ENCODE results near the gene TNS2. TPM values are rescaled to one million over a fixed set of nuclear protein-coding genes. Genes with fewer than 3 reads are reported as not detected.

Gene TNS2
- total and polyA plus RNA-seq, 9 of the 15 experiments (the other 6 are each of a cell fraction or from before 2014, with no cell fraction given), result 0.28 to 3.1 (median 1.2) TPM; not detected in 1

DNA sequence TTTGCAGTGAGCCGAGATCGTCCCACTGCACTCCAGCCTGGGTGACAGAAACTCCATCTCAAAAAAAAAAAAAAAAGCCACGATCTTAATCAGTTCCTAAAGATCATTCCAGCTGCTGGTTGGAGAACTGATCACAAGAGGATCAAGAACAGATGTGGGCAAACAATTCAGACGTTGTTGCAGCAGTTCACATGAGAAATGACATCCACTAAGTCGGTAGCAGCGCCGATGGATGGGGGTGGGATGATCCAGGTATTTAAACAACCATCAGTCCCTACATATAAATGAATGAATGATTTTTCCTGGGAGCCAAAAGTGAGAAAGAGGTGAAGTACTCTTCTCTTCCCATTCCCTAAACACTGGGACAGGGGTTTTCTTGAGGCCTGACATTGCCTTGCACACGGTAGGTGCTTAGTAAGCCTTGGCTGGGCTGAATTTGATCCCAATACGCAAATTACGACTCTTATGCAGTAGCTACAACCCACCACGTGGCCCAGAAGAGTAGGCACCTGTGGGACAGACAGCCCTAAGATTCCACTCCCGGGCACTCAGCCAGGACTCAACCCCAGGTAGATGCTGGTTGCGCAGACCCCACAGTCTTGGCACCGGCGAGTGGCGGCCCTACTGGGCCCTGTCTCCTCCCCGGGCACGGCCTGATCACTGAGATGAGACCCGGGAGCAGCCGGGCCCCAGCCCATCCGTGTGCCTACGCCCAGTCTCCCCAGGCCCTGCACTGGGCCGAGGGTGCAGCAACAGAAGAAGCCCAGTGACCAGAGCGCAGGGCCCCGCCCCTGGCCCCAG, 28.8 kb downstream of the TNS2 start:
- POLR2A ChIA-PET, result interaction anchor here (0.6 to 2.3 kb wide), 18 partner anchors 13 to 422 kb away, joined by 3 to 12 read pairs (median 3); partner anchors contain the start of genes CSAD, IGFBP6 and TARBP2
- intact Hi-C loops (cut with micrococcal nuclease), result no loop called here
- 10% methylated on average over 19 of the region's 25 CpGs for WGBS (ENCODE audit: insufficient coverage, low coverage, missing lambda C conversion rate)
- peak; percentile 31 for ATAC-seq
- Histone ChIP-seq H3K4me1 (replicated peaks in 1 of 2; ENCODE audit: control insufficient read depth in 2 of 2, insufficient read depth in 2 of 2, low read length in 2 of 2) (peaks cover 5 to 17% of the 10 kb centered on the region in 2 experiments; a peak in 3 of 5 replicates), H4K20me1 (replicated peaks; ENCODE audit: control insufficient read depth, insufficient read depth, low read length) (no peaks in the 10 kb centered on the region), H3K9me3 (replicated peaks; ENCODE audit: control insufficient read depth, insufficient read depth, low read depth, low read length) (no peaks in the 10 kb centered on the region), H3K9ac (ENCODE audit: insufficient read depth in 1 of 2, low read depth in 2 of 2, low read length in 2 of 2) (peak overlapping the region; percentile 75 to 91), H3K4me3 (peak overlapping the region; percentile 58), H3K27me3 (ENCODE audit: control insufficient read depth in 2 of 2, insufficient read depth in 2 of 2, low read length in 2 of 2) (no peaks in the 10 kb centered on the region), H3K79me2 (ENCODE audit: control insufficient read depth, insufficient read depth, low read length) (peaks cover 8% of the 10 kb centered on the region; the same call in 2 of the 3 replicates), H3K27ac (ENCODE audit: extremely low read depth, low read depth, low read length) (peak overlapping the region; percentile 51), H3K36me3 (ENCODE audit: control insufficient read depth, insufficient read depth, low read length) (peaks cover 12% of the 10 kb centered on the region; the same call in 2 of the 3 replicates), H2AFZ (ENCODE audit: low read depth, low read length) (peak overlapping the region; percentile 79), H3K9me1 (ENCODE audit: control insufficient read depth, insufficient read depth, low read length) (no peaks in the 10 kb centered on the region), H3K4me2 (ENCODE audit: insufficient read depth, low read length) (peak overlapping the region; percentile 95)
- CTCF ChIA-PET (ENCODE audit: low intra/inter-chr PET ratio), result no interaction called here
- TSS peak; percentile 52 for BruUV-seq (replicated peaks)
- in situ Hi-C loops (cut with MboI), result no loop called here
- FAIRE-seq, result peak; percentile 69
- DNase-seq (ENCODE audit: extremely low read depth in 1 of 4, low spot score in 3 of 4), result no peak
- peak; percentile 67 for TF ChIP-seq MYC (IDR thresholded peaks at IDR 0.05; ENCODE audit: low read depth, low read length)
- peak; percentile 42; the same call in 1 of the 2 replicates for TF ChIP-seq MYC (CRISPR knock-in tag; IDR thresholded peaks at IDR 0.05; ENCODE audit: borderline replicate concordance, low read depth)
- peak; percentile 81 for TF ChIP-seq ZFX (CRISPR knock-in tag; IDR thresholded peaks at IDR 0.05)
- TF ChIP-seq SAP30 (IDR thresholded peaks at IDR 0.05; ENCODE audit: borderline replicate concordance, insufficient read depth, low read depth, low read length, poor library complexity, severe bottlenecking), result peak; percentile 68
- no peak for TF ChIP-seq HMG20A (CRISPR knock-in tag; conservative IDR thresholded peaks at IDR 0.05)
- peak; percentile 45; the same call in 1 of the 2 replicates for TF ChIP-seq RAD51 (IDR thresholded peaks at IDR 0.05; ENCODE audit: borderline replicate concordance, low read depth)
- TF ChIP-seq NR2F6 (CRISPR knock-in tag; IDR thresholded peaks at IDR 0.05), result no peak
- TF ChIP-seq NFIC (IDR thresholded peaks at IDR 0.05), result peak; percentile 78
- TF ChIP-seq, protein P1, sequence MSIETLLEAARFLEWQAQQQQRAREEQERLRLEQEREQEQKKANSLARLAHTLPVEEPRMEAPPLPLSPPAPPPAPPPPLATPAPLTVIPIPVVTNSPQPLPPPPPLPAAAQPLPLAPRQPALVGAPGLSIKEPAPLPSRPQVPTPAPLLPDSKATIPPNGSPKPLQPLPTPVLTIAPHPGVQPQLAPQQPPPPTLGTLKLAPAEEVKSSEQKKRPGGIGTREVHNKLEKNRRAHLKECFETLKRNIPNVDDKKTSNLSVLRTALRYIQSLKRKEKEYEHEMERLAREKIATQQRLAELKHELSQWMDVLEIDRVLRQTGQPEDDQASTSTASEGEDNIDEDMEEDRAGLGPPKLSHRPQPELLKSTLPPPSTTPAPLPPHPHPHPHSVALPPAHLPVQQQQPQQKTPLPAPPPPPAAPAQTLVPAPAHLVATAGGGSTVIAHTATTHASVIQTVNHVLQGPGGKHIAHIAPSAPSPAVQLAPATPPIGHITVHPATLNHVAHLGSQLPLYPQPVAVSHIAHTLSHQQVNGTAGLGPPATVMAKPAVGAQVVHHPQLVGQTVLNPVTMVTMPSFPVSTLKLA (conservative IDR thresholded peaks at IDR 0.05), result peak; percentile 78 to 85
- TF ChIP-seq ZNF239 (CRISPR knock-in tag; IDR thresholded peaks at IDR 0.05), result no peak
- TF ChIP-seq EP400 (IDR thresholded peaks at IDR 0.05), result peak; percentile 64
- TF ChIP-seq, protein P2, sequence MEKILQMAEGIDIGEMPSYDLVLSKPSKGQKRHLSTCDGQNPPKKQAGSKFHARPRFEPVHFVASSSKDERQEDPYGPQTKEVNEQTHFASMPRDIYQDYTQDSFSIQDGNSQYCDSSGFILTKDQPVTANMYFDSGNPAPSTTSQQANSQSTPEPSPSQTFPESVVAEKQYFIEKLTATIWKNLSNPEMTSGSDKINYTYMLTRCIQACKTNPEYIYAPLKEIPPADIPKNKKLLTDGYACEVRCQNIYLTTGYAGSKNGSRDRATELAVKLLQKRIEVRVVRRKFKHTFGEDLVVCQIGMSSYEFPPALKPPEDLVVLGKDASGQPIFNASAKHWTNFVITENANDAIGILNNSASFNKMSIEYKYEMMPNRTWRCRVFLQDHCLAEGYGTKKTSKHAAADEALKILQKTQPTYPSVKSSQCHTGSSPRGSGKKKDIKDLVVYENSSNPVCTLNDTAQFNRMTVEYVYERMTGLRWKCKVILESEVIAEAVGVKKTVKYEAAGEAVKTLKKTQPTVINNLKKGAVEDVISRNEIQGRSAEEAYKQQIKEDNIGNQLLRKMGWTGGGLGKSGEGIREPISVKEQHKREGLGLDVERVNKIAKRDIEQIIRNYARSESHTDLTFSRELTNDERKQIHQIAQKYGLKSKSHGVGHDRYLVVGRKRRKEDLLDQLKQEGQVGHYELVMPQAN (IDR thresholded peaks at IDR 0.05; ENCODE audit: borderline replicate concordance), result peak; percentile 72; the same call in 1 of the 2 replicates
- TF ChIP-seq PHF8 (IDR thresholded peaks at IDR 0.05; ENCODE audit: borderline replicate concordance, low read length), result peak; percentile 64; the same call in 1 of the 2 replicates
- TF ChIP-seq HDAC1 (IDR thresholded peaks at IDR 0.05), result peak in 1 of 2 experiments; percentile 40; a peak in 2 of 4 replicates
- peak; percentile 50; the same call in 1 of the 2 replicates for TF ChIP-seq ZNF24 (IDR thresholded peaks at IDR 0.05)
- TF ChIP-seq, protein P3, sequence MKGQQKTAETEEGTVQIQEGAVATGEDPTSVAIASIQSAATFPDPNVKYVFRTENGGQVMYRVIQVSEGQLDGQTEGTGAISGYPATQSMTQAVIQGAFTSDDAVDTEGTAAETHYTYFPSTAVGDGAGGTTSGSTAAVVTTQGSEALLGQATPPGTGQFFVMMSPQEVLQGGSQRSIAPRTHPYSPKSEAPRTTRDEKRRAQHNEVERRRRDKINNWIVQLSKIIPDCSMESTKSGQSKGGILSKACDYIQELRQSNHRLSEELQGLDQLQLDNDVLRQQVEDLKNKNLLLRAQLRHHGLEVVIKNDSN (CRISPR knock-in tag; IDR thresholded peaks at IDR 0.05), result peak; percentile 75
- 0 out of 2 replicates have a peak, but pooled peaks have one; percentile 2 for TF ChIP-seq POLR2AphosphoS5 (IDR thresholded peaks at IDR 0.05; ENCODE audit: control insufficient read depth, insufficient read depth, low read depth, low read length)
